ENCODE measurements around the gene TDO2.
"Not testable (repeated sequence)": the region's sequence is repeated elsewhere in the genome, so short reads cannot be mapped to it uniquely, and the experiment has no call there.

Gene TDO2

GRCh38 chr4:155907556-155907955, 4.1 kb downstream of the TDO2 start:
- no peak for DNase-seq (ENCODE audit: low read depth)

GRCh38 chr4:155908187-155909139, 5.0 kb downstream of the TDO2 start:
- no peak for DNase-seq (ENCODE audit: low read depth)

GRCh38 chr4:155909615-155910226, 6.2 kb downstream of the TDO2 start:
- no peak for DNase-seq (ENCODE audit: low read depth)

GRCh38 chr4:155911905-155912304, 8.4 kb downstream of the TDO2 start:
- no peak for DNase-seq (ENCODE audit: low read depth)

- no peak for DNase-seq (ENCODE audit: low read depth)
Measured at GRCh38 chr4:155914782-155915181, 11.3 kb downstream of the TDO2 start.

- DNase-seq (ENCODE audit: low read depth): no peak
Measured at GRCh38 chr4:155921597-155921996, 18.1 kb downstream of the TDO2 start.

- DNase-seq (ENCODE audit: low read depth): no peak
Measured at GRCh38 chr4:155924637-155925036, 21.1 kb downstream of the TDO2 start.

- no peak for DNase-seq (ENCODE audit: low read depth)
Measured at GRCh38 chr4:155929833-155930232, 26.3 kb downstream of the TDO2 start.

GRCh38 chr4:155930330-155930729, 26.8 kb downstream of the TDO2 start:
- DNase-seq (ENCODE audit: low read depth): no peak

GRCh38 chr4:155931634-155932033, 28.1 kb downstream of the TDO2 start:
- no peak for DNase-seq (ENCODE audit: low read depth)

- DNase-seq (ENCODE audit: low read depth): not testable (repeated sequence)
Measured at GRCh38 chr4:155934634-155935033, 31.1 kb downstream of the TDO2 start.

GRCh38 chr4:155935389-155935986, 32.0 kb downstream of the TDO2 start:
- DNase-seq (ENCODE audit: low read depth): no peak

- DNase-seq (ENCODE audit: low read depth): no peak
Measured at GRCh38 chr4:155941085-155941790, 37.7 kb downstream of the TDO2 start.

- DNase-seq (ENCODE audit: low read depth): no peak
Measured at GRCh38 chr4:155941820-155942219, 38.3 kb downstream of the TDO2 start.

GRCh38 chr4:155943605-155944291, 40.3 kb downstream of the TDO2 start:
- DNase-seq (ENCODE audit: low read depth): no peak

GRCh38 chr4:155944516-155944915, 41.0 kb downstream of the TDO2 start:
- no peak for DNase-seq (ENCODE audit: low read depth)

GRCh38 chr4:155946486-155946885, 43.0 kb downstream of the TDO2 start:
- DNase-seq (ENCODE audit: low read depth): no peak

- no peak for DNase-seq (ENCODE audit: low read depth)
Measured at GRCh38 chr4:155948541-155948940, 45.0 kb downstream of the TDO2 start.

GRCh38 chr4:155950461-155950860, 47.0 kb downstream of the TDO2 start:
- no peak for DNase-seq (ENCODE audit: low read depth)

GRCh38 chr4:155952501-155952901, 49.0 kb downstream of the TDO2 start:
- DNase-seq (ENCODE audit: low read depth): no peak
